HG02798 (cell line): ENCODE data around the gene MEIOSIN.
"Not testable (repeated sequence)": the region's sequence is repeated elsewhere in the genome, so short reads cannot be mapped to it uniquely, and the experiment has no call there.

Experiments used
- ATAC-seq: cut with Tn5 transposase; IDR thresholded peaks from one replicate; pipeline ENCODE4 v1.9.1; 2021; ENCODE audit warnings: mild to moderate bottlenecking; ENCODE audit not compliant: unreplicated experiment, poor library complexity

MEIOSIN gene, protein sequence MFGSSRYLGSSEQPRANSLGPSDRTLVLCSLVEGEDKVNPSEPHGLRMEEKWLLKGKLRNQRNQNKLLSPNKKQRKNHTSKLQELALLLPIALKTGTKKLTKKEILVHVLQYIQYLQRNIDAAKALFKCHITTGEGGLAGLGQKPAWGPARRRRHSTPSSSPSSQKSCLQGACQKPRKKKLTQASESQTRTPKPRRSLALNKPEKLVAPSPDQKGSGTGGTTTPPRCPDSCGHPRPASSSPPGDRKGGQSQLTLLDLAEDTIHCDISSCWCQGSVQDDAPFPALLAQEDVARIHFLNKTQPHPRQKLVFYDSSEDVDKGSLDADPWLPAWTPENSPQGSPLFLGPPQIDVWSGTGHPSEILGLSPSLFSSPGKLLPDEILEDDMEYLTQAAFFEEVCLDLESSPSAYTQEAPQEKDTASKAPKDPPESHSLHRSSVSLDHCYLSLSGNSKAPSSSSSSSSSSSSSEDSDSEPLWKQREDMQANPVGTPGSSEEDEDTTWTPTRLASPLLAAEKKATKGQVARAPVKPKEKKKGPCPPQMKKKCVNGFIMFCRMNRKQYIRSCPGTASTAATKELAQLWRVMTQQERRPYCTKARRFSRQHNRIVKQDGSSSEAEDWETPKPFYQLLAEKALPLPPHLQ

GRCh38 chr19:45733160-45733810 is at the start of gene MEIOSIN:
Gene MEIOSIN (plus strand): TSS chr19:45733439. CDS start chr19:45735377, 1,938 bp downstream.
- no peak for ATAC-seq

GRCh38 chr19:45685045-45685444 is 48.2 kb upstream of the MEIOSIN start:
- ATAC-seq, result not testable (repeated sequence)

DNA sequence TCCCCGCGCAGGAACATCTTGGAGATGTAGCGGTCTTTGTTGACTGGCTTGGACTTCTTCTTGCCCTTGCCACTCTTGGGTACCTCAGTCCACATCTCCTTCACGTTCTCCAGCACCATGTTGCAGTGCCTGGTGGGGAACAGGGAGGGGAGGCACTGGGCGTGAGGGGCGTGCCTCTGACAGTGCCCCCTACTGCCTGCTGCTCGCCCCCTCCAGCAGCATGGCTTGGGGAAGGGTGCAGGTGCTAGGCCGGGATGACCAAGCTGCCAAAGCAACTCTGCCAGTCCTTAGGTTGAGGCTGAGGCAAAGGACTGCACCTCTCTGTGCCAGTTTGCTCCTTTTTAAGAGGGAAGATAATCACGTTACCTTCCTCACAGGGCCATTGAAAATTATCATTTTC is 45.6 kb upstream of the MEIOSIN start:
- ATAC-seq, result no peak

- ATAC-seq, result peak; percentile 69
Measured at GRCh38 chr19:45691516-45692186, 41.6 kb upstream of the MEIOSIN start, which contains the start of gene SNRPD2. Gene SNRPD2 (minus strand): TSS chr19:45691953. CDS start chr19:45691888, 65 bp downstream.

GRCh38 chr19:45692187-45693105 is 40.8 kb upstream of the MEIOSIN start, which contains the start of gene QPCTL:
Gene QPCTL (plus strand): TSS chr19:45692666. CDS start chr19:45692704, 38 bp downstream.
- peak; percentile 88 for ATAC-seq

DNA sequence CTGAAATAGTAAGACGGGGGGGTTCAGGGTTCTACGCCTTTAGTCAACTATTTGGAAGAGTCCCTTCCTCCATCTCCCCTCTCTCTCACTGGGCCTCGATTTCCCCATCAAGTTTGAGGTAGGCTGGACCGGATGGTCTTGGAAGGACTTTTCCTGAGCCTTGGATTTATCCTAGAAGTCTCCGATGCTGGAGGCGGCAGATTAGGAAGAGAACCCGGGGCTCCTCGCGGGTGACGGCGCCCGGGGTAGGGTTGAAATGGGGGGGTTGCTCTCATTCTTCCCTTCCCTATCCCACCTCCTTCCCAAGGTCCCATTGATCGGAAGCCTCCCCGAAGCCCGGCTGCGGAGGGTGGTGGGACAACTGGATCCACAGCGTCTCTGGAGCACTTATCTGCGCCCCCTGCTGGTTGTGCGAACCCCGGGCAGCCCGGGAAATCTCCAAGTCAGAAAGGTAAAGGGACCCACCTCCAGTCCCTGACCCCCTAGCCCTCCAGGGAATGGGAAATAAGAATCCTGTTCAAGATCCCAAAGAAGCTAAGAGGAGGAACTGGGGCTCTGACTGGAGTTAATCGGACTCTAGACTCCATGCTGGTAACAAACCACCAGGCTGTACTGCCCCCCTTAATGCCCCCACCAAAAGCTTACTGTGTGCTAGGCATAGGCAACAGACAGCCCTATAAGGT is 40.0 kb upstream of the MEIOSIN start:
- no peak for ATAC-seq

DNA sequence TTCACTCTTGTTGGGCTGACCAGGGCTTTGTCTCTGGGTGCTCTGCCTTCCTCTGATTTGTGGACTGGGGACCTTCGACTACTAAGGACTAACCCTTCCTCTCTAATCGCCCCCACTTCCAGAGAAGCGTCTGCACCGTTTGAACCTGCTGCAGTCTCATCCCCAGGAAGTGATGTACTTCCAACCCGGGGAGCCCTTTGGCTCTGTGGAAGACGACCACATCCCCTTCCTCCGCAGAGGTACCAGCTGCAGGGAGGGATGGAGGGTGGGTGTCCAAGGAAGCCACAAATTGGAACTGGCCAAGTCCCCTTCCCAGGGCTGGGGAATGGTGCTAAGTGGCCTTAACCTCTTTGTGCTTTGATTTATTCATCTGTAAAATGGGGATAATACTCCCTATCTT is 31.6 kb upstream of the MEIOSIN start:
- ATAC-seq, result no peak

DNA sequence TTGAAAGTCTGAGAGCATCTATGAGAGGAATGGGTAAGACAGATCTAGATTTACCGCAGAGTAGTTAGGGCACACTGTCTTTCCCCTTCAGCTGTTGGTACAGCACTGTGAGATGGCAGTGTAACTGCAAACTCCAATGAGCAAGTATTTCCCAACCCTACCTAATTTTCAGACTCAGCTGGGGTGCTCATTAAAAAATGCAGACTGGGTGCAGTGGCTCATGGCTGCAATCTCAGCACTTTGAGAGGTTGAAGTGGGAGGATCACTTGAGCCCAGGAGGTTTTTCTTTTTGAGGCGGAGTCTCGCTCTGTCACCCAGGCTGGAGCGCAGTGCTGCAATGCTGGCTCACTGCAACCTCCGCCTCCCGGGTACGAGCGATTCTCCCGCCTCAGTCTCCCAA is 28.1 kb upstream of the MEIOSIN start:
- ATAC-seq, result no peak

DNA sequence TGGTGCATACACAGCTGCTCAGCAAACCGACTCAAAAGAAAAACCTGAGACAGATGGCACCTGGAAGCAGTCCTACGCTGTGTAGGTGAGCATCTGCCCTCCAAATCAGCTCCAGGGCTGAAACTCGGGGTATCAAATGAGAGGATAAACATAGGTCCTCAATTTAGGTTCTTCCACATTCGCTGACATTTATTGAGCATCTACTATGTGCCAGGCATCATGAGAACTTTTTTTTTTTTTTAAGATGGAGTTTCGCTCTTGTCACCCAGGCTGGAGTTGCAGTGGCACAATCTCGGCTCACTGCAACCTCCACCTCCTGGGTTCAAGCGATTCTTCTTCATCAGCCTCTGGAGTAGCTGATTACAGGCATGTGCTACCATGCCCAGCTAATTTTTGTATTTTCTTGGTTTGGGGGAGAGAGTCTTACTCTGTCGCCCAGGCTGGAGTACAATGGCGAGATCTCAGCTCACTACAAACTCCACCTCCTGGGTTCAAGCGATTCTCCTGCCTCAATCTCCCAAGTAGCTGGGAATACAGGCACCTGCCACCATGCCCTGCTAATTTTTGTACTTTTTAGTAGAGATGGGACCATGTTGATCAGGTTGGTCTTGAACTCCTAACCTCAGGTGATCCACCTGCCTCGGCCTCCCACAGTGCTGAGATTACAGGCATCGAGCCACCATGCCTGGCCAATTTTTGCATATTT is 27.4 kb upstream of the MEIOSIN start:
- no peak for ATAC-seq

DNA sequence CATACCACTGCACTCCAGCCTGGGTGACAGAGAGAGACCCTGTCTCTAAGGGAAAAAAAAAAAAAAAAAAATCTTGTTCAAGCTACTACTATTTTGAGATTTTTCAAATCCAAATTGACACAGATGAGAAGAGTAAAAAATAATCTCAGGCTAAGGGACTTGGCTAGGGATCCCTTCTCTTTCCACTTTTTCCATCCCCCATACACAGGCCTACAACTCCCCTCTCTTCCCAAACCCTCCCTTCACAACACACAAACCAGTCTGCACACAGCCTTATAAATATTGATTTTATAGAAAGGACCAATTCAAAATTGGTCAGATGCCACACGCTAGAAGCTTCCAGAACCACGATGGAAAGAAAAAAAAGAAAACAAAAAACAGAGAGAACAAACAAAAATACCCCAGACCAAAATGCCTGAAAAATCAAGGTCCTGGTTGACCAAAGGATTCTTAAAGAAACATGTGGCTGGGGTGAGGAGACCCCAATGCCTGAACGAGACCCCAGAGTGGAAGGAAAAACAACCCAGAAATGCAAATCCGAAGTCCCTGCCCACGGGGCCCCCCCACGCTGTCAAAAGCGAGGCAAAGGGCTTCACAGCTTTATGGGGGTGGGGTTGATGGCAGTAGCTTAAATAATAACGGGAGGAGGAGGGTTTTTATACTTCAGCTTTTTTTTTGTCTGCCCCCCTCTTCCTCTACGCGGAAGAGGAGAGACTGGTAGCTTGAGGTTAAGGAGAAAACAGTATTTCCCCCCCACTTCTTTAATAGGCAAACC is 22.7 kb upstream of the MEIOSIN start:
- no peak for ATAC-seq

DNA sequence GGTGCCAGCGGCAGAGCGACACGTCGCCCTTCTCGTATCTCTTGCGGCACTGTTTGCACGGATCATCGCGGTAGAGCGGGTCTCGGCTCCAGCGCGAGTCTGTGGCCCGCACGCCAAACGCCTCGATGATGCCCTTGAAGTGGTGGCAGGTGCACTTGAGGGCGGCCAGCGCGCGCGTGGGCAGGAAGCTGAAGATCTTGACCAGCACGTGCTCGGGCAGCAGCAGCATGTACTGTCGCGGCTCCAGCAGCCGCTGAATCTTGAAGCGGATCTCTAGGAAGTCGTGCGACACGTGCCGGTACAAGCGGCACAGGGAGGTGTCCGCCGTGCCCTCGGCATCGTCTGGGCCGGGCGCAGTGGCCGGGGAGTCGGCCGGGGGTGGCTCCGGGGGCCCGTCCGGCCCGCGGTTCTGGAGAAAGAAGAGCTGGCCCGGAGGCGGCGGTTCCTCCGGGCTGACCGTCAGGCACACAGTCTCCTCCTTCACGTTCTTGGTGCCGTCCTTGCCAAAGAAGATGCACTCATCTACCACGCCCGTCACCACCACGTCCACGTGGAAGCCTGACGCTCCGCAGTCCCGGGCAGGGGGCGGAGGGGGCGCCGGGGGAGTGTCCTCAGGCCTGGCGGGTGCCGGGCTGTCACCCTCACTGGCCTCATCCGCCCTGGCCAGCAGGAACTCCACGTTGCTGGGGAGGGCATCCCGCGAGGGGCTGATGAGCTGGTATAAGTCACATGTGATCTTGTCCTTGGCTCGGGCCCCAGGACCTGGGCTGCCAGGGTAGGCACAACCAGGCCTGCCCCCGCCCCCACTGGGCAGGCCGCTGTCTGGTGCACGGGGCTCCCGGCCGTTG is 21.2 kb upstream of the MEIOSIN start:
- no peak for ATAC-seq

DNA sequence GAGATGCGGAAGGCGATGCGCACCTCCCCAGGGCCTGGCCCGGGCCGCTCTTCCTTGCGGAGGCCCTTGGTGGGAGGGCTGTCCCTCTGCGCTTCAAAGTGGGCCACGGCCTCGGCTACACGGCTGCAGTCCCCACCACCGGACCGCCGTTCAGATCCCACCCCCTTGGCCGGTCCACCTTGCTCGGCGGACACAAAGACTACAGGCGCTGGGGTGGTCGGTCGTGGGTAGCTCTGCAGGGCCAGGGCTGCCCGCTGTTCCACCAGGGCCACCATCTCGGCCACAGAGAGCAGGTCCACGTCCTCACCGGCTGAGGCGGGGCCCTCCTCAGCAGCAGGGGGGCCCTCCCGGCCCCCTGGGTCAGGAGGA is 20.6 kb upstream of the MEIOSIN start:
- ATAC-seq, result no peak

DNA sequence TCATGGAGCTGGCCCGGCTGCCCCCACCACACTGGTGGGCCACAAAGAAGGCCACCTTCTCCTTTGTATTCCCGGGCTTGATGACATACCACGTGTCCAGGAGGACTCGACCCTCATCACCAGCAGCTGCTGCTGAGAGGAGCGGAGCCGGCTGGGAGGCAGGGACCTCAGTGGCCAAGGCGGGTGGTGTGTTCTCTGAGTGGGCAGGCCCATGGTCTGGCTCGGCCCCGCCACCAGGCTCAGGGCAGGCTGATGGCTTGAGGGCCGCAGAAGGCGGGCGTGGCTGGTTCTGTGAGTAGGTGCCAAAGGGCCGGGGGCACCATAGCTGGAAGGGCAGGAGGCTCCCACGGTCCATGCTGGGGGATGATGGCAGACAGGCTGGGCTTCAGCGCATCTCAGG is 20.1 kb upstream of the MEIOSIN start:
- no peak for ATAC-seq

GRCh38 chr19:45715139-45715538 is 18.1 kb upstream of the MEIOSIN start:
- no peak for ATAC-seq

GRCh38 chr19:45716359-45717130 is 16.7 kb upstream of the MEIOSIN start:
- no peak for ATAC-seq
